Limb (tissue), 2 donors: ENCODE data around the gene OMG.
"Not testable (repeated sequence)": the region's sequence is repeated elsewhere in the genome, so short reads cannot be mapped to it uniquely, and the experiment has no call there.

Source experiments
- DNase-seq, 2 donors: peaks; one replicate each; pipeline ENCODE4 v3.0.0-alpha.2; 2016; ENCODE audit errors: extremely low spot score in 2 of 2

OMG gene

GRCh38 chr17:31308372-31309334, 11.6 kb upstream of the OMG start:
- no peak for DNase-seq

DNA sequence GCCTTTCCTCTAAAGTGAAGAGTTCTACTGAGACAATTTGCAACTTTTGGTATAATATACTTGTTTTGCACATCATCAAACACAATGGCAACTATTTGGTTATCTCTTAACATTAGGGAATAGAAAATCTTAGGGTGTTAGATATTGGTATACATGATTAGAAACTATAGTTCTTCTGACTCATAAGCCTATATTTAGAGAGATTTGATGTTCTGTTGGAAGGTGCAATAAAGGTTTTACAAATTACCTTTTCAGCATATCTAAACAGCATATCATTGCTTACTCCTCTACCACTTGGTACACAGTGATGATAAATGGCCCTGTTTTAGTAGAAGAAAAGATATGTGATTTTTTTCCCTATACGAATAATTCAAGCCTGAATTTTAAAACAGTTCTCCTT, 10.6 kb upstream of the OMG start:
- no peak for DNase-seq

DNA sequence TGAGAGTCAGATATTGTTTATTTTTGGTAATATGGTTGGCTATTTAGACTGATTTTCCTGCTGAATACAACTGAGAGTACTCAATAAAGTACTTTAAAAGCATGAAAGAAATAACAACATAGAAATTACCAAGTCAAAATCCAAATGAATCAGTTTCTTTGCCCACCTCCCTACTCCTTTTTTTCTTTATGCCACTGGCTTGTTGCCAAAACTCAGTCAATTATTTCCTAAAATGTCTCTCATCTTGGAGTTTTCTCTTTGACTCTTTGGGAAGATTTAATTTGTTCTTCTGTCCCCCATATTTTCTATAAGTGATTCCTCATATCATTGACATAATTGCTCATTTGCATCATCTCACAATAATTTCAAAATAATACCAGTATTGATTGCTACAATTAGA, 2.6 kb upstream of the OMG start:
- no peak for DNase-seq

DNA sequence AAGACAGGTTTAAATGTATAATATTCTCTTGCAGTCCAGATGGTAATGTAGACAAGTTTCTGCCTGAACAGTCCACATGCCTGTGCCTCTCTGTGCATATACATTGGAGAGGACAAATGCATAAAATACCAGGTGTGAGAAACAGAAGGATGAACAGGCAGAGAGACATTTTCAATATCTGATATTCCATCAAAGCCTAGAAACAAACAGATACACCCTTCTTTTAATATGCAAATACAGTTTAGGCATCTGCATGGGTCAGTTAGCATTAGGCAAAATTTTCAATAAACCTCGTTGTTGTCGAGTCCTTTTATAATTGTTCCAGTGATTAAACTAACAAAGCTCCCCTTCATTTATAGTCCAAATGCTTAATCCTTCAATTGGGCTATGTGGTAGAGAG, 897 bp downstream of the OMG start:
- DNase-seq: no peak

GRCh38 chr17:31295489-31295871, 1.6 kb downstream of the OMG start:
- no peak for DNase-seq

GRCh38 chr17:31294820-31295488, 2.1 kb downstream of the OMG start:
- DNase-seq: no peak

- DNase-seq: no peak
Observed at GRCh38 chr17:31294231-31294630, 2.8 kb downstream of the OMG start.

- DNase-seq: no peak
Observed at GRCh38 chr17:31293581-31293980, 3.5 kb downstream of the OMG start.

DNA sequence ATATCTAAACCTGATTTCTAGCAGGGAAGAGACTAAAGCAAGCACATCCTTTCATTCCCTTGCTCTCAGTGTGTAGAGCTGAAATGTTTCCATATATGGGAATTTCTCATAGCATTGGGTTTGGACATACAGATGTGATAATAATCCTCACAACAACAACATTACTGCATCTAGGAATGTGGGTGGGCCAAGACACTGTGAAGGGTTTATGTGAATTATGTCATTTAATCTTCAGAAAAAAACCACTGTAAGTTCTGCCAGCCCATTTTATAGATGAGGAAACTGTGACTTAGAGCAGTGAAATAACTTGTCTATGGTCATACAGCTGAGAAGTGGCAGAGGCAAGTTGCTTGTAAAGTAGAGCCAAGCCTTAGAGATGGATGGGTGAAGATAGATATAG, 5.2 kb downstream of the OMG start:
- DNase-seq: no peak

- DNase-seq: no peak
Observed at GRCh38 chr17:31289790-31290189, 7.2 kb downstream of the OMG start.

GRCh38 chr17:31287932-31288331, 9.1 kb downstream of the OMG start:
- not testable (repeated sequence) for DNase-seq

- no peak for DNase-seq
Observed at GRCh38 chr17:31286587-31286986, 10.5 kb downstream of the OMG start.

GRCh38 chr17:31283841-31284240, 13.2 kb downstream of the OMG start:
- no peak for DNase-seq

DNA sequence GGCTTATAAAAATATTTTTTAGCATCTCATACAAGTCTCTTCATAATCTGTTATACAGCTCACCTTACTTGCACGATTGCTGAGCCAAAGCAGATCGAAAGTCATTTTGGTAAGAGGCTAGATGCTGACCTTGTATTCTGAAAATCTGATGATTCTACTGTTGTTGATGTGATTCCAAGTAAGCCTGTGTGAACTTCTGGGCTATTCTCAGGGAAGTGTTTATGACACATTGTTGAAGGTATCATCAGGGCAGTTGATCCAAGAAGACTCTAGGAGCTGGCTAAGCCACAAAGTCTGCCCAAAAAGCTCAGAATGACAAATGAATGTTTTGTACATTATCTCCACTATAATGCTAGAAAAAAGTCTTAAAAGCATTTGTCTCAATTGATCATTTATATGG, 16.0 kb downstream of the OMG start:
- DNase-seq: no peak

- DNase-seq: no peak
Observed at GRCh38 chr17:31279401-31279800, 17.6 kb downstream of the OMG start.

DNA sequence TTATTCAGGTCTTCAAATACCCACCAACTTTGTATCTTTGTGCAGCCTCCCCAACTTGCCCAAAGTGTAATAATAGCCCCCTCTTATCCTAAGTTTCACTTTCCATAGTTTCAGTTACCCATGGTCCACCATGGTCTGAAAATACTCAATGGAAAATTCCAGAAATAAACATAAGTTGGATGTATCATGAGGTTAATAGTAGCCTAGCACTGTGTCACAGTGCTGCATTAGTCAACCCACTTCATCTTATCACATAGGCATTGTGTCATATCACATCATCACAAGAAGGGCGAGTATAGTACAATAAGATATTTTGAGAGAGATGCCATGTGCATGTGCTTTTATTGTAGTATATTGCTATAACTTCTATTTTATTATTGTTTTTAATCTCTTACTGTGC, 21.9 kb downstream of the OMG start:
- no peak for DNase-seq

DNA sequence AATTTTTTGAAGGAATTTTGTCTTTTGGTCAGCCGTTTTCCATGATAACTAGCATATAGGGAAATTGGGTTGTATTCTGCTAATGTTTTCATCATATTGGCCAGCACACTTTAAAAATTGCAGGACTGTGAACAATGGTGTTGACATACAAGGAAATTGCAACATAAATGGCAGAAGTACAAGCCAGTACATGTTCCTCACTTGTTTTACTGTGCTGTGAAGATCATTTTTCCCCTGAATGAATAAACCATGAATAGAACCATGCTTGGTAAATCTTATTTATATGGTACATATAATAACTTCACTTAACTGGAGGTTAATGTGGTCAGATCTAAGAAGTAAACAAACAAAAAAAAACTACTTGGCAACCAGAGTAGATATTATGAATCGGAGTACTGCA, 22.8 kb downstream of the OMG start:
- no peak for DNase-seq

- no peak for DNase-seq
Observed at GRCh38 chr17:31273516-31273915, 23.5 kb downstream of the OMG start.

GRCh38 chr17:31272803-31273202, 24.2 kb downstream of the OMG start:
- DNase-seq: no peak

DNA sequence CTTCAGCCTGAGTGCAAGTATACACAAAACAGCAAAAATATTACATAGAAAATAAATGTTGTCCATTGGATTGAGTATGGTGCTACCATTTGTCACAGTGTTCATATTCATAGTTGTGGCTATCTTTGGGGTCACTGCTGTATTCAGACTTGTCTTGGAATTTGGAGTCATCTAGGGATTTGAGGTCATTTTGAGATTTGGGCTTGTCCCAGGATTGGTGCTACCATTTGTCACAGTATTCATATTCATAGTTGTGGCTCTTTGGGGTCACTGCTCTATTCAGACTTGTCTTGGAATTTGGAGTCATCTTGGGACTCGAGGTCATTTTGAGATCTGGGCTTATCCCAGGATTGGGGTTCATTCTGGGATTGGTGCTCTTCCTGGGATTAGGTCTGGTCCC, 24.8 kb downstream of the OMG start:
- no peak for DNase-seq

GRCh38 chr17:31269578-31269983, 27.5 kb downstream of the OMG start:
- DNase-seq: peak in 1 of 2 donors; percentile 27

DNA sequence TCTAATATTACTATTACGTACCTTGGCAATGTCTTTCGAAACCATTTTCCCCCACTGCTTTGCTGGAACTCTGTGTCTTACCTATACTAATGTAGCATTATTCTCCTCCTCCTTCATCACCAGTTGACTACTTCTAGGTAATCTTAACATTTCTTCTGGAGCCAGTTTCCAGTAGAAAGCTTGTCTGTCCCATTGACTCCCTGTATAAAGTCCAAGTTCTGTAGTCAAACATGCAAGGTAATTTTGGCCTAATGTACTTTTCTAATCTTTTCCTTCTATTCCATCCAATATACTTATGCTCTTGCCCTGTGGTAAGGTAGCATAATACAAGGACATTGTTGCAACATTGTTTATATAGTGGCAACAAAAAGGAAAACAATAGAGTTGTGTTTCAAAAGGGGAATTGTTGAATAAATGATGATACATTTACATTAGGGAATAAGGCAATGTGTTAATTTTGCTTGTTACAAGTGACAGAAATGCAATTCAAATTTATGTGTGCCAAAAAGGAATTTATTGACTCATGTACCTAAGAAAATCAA, 27.9 kb downstream of the OMG start:
- DNase-seq: no peak

DNA sequence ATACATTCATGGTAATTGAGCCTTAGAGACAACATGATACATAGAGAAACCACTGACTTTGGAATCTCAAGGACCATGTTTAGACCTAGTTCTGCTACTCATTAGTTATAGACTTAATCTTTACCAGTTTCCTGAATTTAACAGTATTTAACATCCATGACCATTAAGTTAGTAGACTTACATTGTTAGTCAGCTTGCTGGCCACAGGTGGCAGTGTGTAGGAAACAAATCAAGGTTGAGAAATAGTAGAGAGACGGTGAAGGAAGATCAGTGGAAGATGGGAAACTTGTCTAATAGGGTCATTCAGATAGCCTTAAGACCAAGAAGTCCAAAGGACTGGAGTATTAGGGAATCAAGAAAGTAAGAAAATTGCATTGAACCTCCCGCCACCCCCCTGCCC, 31.0 kb downstream of the OMG start:
- DNase-seq: no peak
